ENCODE results near the gene APBB1IP. TPM values are rescaled to one million over a fixed set of nuclear protein-coding genes. Genes with fewer than 3 reads are reported as not detected.

The APBB1IP gene
- total RNA-seq, 1 experiment from 2014 or later, result 0.22 TPM

GRCh38 chr10:26481914-26482550 is 43.9 kb downstream of the APBB1IP start (continued):
- TF ChIP-seq ZNF396 (CRISPR knock-in tag; IDR thresholded peaks at IDR 0.05; ENCODE audit: borderline replicate concordance), result no peak

GRCh38 chr10:26483554-26483953 is 45.4 kb downstream of the APBB1IP start:
- ChIA-PET CTCF (interaction anchor here (0.5 to 0.7 kb wide), 2 partner anchors 23 to 51 kb away, joined by 3 to 4 read pairs; no protein-coding TSS in a partner anchor), POLR2A (no interaction called here)
- no peak for DNase-seq (ENCODE audit: low spot score)
- no peaks in the 10 kb centered on the region for H3K4me1 Mint-ChIP-seq
- TF ChIP-seq PREB (CRISPR knock-in tag; IDR thresholded peaks at IDR 0.05; ENCODE audit: borderline replicate concordance) (no peak), ZNF263 (CRISPR knock-in tag; IDR thresholded peaks at IDR 0.05; ENCODE audit: low read depth) (no peak), IRF2 (CRISPR knock-in tag; IDR thresholded peaks at IDR 0.05; ENCODE audit: borderline replicate concordance, low read depth) (no peak), ESRRA (CRISPR knock-in tag; IDR thresholded peaks at IDR 0.05; ENCODE audit: borderline replicate concordance) (no peak), ZBTB21 (CRISPR knock-in tag; IDR thresholded peaks at IDR 0.05; ENCODE audit: borderline replicate concordance) (no peak), NR3C1 (CRISPR knock-in tag; conservative IDR thresholded peaks at IDR 0.05; ENCODE audit: low read depth) (no peak), ZNF423 (CRISPR knock-in tag; IDR thresholded peaks at IDR 0.05) (no peak)
- no peak overlapping the region for H3K27ac Mint-ChIP-seq
- no peak for ATAC-seq
- no peaks in the 10 kb centered on the region for H3K36me3 Mint-ChIP-seq
- no peak overlapping the region for H3K4me3 Mint-ChIP-seq
- no peaks in the 10 kb centered on the region for H3K27me3 Mint-ChIP-seq (ENCODE audit: low read depth)
- H3K9me3 Mint-ChIP-seq, result no peaks in the 10 kb centered on the region

- Mint-ChIP-seq H3K4me1 (no peaks in the 10 kb centered on the region), H3K27ac (no peak overlapping the region), H3K9me3 (no peaks in the 10 kb centered on the region), H3K27me3 (ENCODE audit: low read depth) (no peaks in the 10 kb centered on the region), H3K36me3 (no peaks in the 10 kb centered on the region), H3K4me3 (no peak overlapping the region)
- ChIA-PET POLR2A (no interaction called here), CTCF (no interaction called here)
- ATAC-seq, result no peak
- TF ChIP-seq E2F4 (CRISPR knock-in tag; IDR thresholded peaks at IDR 0.05; ENCODE audit: borderline replicate concordance, low read depth) (no peak), ZNF512 (CRISPR knock-in tag; IDR thresholded peaks at IDR 0.05; ENCODE audit: borderline replicate concordance) (no peak), ZNF263 (CRISPR knock-in tag; IDR thresholded peaks at IDR 0.05; ENCODE audit: low read depth) (no peak), NFATC4 (CRISPR knock-in tag; IDR thresholded peaks at IDR 0.05) (no peak), USF1 (CRISPR knock-in tag; IDR thresholded peaks at IDR 0.05) (no peak), IRF2 (CRISPR knock-in tag; IDR thresholded peaks at IDR 0.05; ENCODE audit: borderline replicate concordance, low read depth) (no peak), ZNF396 (CRISPR knock-in tag; IDR thresholded peaks at IDR 0.05; ENCODE audit: borderline replicate concordance) (no peak), ZNF121 (CRISPR knock-in tag; IDR thresholded peaks at IDR 0.05) (no peak), FOXP4 (CRISPR knock-in tag; IDR thresholded peaks at IDR 0.05) (no peak), ATF3 (CRISPR knock-in tag; conservative IDR thresholded peaks at IDR 0.05) (no peak), JUN (CRISPR knock-in tag; IDR thresholded peaks at IDR 0.05) (no peak)
- DNase-seq (ENCODE audit: low spot score), result no peak
Measured at GRCh38 chr10:26485150-26485941, 47.2 kb downstream of the APBB1IP start.
